Superior temporal gyrus (tissue), 1 donor: ENCODE measurements around the gene DGCR6L.
"Not testable (repeated sequence)": the region's sequence is repeated elsewhere in the genome, so short reads cannot be mapped to it uniquely, and the experiment has no call there.

ENCODE experiments used
- DNase-seq: peaks from one replicate; pipeline ENCODE4 v3.0.0-alpha.2; 2016; ENCODE audit errors: extremely low spot score

DGCR6L gene

DNA sequence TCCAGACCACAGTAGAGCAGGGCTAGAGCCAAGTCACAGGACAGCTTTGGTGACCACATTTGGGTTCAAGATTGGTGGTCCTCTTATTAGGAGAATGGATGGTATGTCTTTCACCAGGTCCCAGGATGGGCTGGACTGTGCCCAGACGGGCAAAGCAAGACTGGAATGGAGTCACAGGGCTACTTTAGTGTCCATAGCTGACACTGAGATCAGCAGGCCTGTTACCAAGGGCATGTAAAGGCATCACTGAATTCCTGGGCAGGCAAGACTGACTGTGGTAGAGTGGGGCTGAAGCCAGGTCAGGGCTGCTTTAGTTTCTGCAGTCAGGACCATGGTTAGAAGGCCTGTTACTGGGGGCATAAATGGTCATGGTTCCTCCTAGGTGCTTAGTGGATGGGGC is 6.1 kb upstream of the DGCR6L start:
- DNase-seq = not testable (repeated sequence)

DNA sequence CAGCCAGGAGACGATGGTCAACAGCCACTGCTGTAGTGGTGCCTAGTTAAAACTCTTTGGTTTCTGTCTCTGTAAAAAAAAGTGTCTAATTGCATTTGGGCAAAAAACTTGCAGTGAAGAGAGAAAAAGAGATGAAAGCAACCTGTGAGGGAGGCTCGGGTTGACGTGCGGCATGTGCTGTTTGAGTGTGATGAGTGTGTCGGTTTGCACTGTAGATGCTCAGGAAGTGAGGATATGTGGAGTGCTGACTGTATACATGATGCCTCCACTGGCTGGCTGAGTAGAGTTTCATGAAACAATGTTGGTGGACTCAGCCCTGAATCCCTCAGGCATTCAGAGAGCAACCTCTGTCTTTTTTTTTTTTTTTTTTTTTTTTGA is 4.3 kb upstream of the DGCR6L start:
- DNase-seq = no peak

DNA sequence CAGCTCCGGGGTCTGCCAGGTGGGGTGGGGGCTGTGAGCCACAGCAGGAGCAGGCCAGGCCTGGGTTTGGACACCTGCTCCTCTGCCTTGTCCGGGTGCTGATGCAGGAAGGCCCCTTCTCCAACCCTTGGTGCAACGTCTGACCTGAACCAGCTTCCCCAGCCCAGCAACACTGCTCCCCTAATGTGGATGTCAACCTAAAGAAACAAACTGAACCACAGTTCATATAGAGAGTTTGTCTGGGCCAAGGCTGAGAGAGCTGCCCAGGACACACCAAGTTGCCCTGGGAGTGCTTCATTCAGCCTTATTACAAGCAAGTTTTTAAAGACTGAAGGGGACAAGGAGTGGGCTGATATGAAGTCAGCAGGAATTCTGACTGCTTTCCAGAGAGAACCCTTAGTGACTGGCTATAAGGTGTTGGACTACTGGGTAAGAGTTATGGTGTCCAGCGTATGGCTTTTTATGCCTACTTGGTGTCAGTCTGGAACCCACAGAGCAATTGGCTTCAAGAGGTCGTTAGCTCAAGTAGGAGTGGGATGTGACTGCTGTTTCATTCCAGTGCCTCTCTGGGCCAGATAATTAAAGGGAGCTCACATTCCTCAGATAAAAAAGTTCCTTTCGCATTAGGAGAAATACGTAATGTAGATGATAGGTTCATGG is 1.8 kb upstream of the DGCR6L start:
- not testable (repeated sequence) for DNase-seq

DNA sequence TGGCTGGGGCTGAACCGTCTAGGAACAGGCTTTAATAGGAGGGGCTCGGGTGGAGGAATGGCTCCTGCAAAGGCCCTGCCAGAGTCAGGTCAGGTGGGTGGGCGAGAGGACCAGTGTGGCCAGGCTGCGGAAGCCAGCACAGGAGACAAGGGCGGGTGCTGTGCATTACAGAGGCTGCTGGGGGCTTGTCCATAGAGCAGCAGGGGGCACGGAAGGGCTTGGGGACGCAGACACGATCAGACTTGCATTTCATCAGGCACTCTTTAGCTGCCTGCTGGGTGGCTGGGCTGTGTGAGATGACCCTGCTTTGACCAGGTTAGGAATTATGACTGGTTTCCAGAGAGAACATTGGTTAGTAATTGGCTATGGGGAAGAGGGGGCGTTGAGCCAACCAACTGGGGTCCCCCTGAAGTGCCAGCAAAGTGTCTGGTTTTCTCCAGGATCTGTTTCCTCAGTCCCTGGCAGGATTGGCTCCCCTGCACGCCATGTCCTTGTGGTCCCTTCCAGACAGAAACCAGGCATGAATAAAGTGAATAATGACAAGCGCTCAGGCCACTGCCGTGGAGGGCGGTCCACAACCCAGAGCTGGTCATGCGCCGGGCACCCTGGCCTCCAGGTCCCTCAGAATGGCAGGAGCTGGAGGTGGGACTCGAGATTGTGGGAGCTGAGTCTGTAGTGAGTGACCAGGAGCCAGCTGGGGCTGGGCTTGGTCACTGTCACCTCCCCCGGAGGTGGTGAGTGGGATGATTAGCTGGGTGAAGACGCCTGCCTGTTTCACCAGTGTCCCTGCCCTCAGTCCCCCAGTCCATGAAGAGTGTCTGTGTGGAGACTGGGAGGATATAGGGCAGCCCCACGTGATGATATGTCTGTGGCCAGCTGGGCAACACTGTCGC is 1.0 kb upstream of the DGCR6L start:
- not testable (repeated sequence) for DNase-seq

DNA sequence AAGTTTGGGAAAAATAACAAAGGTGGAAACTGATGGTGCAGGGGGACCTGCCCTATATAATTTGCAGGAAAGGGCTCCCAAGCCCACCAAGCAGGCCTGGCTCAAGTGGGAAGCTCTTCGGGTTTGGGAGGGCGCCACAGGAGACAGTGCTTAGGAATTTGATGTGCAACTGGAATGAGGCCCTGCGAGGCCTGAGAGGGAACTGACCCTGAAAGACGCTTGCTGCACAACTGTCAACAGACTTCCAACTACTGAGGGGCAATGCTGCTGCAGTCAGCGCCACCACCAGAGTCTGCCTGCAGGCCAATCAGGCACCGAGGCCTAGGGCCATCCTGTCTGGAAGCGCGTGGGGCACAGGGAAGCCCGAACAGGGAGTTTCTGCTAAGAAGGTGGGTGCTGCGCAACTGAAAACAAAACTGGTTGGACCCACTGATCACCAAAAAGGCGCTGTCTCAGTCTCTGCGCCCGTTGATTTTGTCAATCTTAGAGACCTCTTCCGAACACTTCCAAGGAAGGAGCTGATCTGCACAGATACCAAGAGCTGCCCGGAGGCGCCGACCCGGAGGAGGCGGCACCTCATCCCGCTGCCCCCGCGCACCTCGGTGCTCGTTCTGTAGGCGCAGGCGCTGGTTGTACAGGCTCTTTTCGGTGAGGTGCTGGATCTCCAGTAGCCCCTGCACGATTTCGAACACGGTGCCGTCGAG is 667 bp downstream of the DGCR6L start:
- no peak for DNase-seq

DNA sequence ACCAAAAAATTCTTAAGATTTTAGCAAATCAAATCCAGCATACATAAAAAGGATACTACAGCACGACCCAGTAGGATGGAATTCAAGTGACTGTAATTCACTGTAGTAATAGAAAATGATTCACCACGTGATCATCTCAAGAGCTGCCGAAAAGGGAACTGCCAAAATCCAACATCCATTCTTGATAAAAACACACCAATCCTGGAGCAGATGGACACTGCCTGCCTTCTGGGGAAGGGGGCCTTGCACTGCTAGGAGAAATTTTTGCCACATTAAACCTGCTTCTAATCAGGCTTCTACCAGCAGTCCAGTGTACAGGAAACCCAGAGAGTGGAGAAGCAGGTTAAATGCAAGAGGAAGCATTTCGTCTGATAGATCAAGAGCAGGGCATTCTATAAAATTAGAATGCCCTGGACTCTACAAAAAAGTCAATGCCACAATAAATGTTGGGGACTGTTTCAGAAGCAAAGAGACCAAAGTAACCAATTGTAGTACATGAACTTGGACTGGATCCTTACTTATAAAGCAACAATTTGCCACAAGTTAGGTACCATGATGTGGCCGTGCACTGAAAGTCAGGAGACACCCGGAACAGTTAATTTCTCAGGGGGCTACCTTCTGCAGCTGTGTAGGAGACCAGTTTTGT is 1.7 kb downstream of the DGCR6L start:
- DNase-seq = not testable (repeated sequence)

DNA sequence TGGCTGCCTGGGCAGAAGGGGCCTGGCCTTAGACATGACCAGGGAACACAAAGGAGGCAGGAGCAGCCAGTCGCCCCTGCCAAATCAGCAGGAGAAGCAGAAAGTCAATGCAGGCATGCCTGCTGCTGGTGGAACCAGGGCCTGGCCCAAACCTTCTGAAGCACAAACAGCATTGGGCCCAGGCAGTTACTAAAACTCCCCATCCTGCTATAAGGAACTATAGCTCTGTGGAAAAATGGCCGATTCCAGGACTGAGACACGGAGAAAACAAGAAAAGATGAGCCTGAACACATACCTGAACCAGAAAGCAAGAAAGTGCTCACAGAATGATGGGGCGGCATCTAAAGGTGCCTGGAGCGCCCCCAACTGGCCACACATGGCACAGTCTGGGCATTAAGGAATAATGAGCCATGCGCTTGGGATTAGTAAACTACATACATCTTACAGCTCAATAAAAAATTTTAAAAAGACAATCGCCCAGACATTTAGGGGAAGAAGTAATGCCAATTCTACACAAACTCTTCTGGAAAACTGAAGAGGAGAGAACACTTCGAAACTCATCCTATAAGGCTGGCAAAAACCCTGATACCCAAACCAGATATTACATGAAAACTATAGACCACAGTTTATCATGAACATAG is 2.3 kb downstream of the DGCR6L start:
- DNase-seq = not testable (repeated sequence)

DNA sequence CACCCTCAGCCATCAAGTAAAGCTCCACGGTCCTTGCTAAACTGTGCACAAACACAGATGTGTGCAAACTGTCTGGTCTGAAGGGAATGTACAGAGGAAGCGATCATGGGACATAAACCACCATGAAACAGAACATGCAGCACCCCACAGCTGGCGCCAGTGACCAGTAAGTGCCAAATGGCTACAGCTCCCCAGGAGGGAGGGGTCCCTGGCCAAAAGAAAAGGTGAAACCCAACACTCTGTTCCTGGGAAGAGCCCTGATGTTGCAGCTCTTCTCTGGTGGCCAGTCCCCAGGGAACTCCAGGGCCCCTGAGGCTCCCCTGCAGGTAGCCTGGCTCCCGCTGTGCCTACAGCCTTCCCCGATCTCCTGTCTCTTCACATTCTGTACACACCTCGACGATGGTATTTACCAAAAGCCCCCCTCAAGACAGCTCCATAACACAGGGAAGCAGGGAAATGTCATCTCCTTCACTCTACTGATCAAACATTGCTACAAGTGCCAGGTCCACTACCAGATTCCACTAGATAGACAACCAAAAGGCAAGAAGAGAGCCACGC is 2.9 kb downstream of the DGCR6L start:
- DNase-seq = no peak

DNA sequence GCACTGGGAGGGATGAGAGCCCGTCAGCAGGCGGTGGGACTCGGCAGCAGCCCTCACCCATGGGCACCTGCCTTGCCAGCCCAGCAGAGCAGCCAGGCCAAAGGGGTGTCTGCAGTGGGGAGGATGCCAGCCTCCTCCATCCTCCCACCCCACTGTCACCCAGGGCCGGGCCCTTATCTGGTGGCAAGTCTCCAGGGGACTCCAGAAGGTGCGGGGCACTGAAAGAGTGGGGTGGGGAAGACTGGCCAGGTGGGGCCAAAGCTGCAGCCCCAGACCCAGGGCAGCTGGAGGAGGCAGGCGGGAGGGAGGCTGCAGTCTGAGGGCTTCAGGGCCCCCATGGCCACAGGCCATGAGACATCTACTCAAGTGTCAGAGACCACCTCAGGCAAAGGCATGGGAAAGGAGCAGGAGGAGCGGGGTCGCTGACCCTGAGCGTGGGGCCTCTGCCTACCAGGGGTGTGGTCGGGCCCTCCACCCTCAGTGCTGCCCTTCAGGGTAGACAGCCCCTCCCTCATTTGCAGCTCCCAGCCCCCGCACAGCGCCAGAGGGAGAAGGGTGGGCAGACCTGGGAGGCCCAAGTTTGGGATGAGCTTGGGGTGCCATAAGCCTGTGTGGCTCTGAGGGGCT is 3.5 kb downstream of the DGCR6L start:
- DNase-seq = no peak

DNA sequence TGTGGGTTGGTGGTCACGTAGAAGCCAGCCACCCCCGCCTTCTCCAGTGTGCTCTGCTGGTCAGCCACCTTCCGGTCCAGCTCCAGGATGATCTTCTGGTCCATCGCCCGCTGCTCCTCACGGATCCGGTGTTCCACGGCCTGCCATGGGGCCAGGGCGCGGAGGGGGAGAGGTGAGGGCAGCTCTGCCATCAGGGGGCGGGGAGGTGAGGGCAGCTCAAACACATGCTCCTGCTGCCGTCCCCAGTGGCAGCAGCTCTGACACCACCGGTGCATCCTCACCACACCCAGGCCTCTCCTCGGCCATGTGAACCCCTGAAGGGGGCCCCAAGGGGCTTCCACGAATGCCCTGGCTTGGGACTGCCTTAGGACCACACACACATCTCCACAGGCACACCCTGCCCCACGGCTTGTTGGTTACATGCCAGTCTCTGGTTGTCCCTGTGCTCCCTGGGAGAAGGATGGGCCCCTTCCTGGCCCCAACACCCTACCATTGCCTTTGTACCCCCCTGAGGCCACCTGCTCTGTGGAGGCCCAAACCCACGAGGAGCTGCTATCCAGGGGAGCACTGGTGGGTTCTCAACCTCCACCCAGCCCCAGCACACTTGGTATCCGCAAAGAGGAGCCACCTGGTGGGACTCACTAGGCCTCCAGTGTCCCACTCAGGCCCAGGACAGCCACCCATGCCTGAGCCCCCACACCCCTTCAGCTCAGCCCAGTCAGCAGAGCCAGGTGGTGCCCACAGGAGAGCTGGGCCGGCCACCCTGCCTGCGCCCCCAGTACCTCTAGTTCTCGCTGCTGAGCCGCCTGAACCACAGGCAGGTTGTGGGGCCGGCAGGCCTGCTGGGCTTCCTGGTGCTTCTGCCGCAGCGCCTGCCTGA is 4.3 kb downstream of the DGCR6L start:
- no peak for DNase-seq

DNA sequence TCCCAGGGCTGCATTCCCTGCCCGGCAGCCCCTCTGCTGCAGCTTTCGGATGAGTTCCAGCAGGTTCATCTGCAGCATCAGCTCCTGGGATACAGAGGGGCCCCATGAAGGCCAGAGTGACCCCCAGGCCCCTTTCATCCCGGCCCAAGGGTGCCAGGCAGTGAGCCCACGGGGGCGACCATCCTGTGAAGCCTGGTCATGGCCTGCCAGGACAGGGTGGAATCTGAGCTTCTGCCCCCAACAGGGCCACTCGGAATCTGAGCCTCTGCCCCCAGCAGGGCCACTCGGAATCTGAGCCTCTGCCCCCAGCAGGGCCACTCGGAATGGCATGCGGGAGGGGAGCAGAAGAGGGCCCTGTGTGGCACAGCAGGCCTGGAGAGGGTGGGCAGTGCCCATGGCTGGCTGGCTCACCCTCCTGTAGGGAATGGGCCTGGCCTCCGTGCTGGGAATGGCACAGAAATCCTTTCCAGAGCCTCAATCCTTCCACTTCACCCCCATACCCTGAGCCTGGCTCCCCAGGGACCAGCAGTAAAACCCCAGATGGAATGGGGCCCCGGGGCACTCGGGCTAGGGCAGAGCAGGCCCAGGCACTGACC is 5.0 kb downstream of the DGCR6L start:
- DNase-seq = not testable (repeated sequence)

DNA sequence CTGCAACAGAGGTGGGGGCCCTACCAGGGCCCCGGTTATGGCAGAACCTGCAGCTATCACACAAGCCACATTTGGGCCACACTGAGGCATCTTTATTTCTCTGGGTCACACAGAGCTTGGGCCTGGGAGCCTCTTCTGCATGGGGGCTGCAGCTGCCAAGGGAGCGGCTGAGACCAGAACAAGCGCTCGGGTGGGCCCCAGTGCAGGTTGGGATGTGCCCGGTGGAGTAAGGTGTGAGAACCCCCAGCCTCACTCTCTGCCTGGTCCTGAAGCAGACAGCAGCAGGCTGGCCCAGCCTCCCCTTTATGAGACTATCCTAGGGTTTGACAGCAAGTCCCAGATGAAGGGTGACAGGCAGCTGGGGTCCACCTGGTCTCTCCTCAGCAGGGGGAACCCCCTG is 5.7 kb downstream of the DGCR6L start:
- not testable (repeated sequence) for DNase-seq

DNA sequence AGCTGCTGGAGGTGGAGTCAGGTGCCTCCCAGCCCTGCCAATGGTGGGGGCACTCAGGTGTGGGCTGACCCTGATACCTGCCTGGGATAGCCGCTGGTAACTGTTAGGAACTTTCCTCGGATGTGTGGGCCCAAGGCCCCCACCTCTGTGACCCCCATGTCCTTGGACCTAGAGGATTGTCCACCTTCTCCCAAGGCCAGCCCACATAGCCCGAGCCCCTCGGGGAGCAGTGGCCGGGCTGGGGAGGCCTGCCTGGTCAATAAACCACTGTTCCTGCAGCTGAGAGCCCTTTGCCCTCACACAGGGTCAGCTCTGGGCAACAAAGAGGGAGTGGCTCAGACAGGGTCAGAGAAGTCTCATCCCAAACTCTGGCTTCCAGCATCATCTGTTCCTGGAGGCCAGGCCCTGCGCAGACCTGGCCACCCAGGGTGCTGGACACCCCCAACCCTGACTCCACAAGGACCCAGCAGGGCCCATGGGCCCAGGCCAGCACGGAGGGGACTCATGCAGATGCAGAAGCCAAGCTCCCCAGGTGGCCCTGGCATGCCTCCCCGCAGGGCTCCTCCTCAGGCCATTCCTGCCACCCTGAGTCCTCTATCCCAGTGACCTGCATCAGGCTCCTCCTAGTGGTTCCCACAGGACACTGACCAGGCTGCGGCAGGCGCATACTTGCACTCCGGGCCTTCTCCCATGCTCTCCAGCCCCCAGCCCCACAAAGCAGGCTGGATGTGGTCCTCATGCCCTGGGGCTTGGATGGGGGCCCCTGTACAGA is 6.4 kb downstream of the DGCR6L start:
- not testable (repeated sequence) for DNase-seq

DNA sequence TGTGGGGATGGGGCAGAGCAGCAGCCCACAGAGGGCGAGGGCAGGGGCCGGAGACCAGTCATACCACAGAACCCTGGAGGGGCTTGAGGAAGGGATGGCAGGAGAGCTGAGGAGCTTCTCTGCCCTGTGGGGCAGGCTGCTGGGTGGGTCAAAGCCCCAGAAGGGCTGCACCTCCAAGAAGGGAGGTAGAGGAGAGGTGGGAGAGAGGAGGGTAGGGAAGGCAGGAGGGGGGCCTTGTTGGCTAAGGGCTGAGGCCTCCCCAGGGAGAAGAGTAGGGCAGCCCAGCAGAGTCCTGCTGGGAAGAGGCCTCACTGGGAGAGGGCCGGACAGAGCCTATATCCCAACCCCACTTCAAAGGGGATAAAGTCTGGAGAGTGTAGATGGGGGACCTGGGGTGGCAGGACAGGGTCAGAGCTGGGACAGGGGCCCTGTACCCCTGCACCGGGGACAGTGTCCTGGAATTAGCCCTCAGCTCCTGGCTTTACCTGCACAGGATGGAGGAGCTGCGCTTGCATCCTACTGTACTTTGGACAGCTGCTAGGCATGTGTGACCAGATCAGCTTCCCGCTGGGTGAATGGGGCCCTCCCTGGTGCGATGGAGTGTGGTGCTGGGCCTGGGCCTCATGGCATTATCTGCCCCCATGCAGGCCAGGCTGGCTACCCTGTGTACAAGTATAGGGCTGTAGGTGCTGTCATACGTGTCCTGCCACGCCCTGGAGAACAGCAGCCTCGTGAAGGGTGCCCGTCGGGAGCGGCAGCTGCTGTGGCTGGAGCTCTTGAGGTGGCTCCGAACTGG is 7.3 kb downstream of the DGCR6L start:
- no peak for DNase-seq

DNA sequence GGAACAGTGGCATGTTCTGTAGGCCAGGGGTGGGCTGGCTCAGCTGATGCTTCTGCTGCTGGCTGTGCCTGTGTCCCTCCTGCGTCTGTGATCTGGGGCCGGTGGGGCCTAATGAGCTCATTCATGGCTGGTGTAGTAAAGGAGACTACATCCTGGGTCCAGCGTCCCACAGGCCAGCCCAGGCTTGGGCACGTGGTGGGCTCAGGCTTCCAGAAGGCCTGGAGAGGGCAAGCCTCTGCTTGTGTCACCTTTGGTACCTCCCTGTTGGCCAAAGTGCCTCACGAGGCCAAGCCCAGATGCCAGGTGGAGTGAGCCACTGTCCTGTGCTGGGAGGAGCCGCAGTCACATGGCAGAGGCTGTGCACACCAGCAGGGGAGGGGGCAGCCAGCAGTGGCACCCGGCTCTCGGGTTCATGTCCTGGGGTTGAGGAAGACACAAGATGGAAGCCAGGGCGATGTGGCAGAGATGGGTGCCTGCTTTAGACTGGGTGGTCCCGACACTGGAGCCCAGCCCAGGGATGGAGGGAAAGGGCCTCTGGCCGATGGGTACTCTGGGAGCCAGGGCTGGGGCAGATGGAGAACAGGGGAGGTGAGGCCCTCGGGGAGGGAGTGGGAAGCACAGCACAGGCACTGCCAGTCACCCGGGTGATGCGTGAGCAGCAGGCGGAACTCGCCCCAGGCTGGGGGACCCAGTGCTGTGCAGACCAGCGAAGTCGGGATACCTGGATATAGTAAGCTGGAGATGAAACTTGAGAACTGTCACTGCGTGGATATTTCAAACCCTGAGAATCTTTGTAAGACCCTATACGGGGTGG is 8.4 kb downstream of the DGCR6L start:
- DNase-seq = not testable (repeated sequence)

DNA sequence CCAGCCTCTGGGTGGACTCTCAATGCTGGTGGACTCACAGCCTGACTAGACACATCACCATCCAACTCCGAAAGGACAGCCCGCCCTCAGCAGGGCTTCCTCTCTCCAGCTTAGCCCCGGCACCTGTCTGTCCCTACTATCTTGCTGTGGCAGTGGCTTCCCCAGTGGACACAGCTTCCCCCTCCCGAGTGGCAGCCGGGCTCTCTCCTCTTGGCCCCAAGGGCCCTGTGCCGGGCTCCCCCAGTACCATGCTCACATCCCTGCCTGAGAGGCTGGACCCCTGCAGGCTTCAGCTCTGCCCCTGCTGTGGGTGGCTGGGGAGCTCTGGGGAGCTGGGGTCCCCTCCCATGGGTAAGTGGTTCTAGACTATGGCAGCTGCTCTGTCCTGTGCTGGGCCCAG is 9.1 kb downstream of the DGCR6L start:
- DNase-seq = not testable (repeated sequence)

DNA sequence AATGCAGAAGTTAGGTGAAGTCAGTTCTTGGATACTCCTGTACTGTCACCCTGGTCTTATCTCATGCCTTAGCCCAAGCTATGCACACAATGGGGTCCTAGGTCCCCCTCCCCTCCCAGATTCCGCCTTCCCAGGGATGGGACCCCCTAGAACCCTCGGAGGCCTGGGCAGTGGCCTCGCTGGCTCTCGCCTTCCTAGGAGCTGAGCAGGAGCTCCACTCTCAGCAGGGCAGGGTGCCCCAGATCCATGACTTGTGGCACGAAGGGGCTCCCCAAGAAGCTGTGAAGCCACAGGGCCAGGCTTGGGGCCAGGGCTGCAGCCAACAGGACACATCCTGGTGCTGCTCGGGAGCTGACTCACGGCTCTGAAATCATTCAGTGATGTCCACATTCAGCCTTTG is 9.7 kb downstream of the DGCR6L start:
- not testable (repeated sequence) for DNase-seq
